GM19463 (cell line): ENCODE measurements around the gene PRKAR1A.
"Not testable (repeated sequence)": the region's sequence is repeated elsewhere in the genome, so short reads cannot be mapped to it uniquely, and the experiment has no call there.

Experiments used
- ATAC-seq: cut with Tn5 transposase; IDR thresholded peaks from one replicate; pipeline ENCODE4 v1.9.1; 2021; ENCODE audit warnings: mild to moderate bottlenecking, moderate library complexity; ENCODE audit not compliant: unreplicated experiment

Gene PRKAR1A

GRCh38 chr17:68512247-68512959, at the start of gene PRKAR1A:
Gene PRKAR1A (plus strand): TSS chr17:68512430. CDS start chr17:68515400, 2,970 bp downstream.
- ATAC-seq = peak; percentile 87

DNA sequence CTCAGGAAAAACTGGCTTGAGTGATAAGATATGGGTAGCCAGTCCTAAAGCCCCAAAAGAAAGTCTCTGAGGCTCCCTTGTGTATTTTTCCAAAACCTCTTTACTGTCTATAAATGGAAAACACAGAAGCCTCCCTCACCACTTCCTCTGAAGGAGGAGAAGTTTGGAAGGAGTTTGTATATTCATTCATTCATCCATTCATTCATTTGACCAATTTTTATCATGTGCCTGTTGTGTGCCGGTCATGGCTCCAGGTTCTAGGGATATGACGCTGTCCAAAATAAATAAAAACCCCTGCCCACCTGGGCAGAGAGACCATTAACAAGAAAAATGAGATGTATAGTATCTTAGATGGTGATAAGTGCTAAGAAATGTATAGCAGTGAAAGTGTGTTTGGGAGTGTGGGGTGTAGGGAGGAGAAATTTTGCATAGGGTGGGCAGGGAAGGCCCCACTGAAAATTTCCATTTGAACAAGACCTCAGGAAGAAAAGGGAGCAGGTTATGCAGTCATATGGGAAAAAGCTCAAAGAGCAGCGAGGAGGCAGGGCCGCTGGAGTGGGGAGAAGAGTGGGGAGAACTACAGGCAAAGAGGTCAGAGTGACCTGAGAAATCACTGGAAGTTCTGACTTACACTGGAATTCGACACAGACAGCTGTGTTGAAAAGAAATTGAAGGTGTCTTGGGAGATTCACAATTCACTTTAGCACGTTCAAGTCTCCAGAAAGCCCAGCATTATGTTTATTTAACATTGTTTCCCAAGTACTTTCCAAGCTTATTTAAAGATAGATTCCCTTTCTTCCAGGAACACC, 48.8 kb upstream of the PRKAR1A start:
- ATAC-seq = no peak

DNA sequence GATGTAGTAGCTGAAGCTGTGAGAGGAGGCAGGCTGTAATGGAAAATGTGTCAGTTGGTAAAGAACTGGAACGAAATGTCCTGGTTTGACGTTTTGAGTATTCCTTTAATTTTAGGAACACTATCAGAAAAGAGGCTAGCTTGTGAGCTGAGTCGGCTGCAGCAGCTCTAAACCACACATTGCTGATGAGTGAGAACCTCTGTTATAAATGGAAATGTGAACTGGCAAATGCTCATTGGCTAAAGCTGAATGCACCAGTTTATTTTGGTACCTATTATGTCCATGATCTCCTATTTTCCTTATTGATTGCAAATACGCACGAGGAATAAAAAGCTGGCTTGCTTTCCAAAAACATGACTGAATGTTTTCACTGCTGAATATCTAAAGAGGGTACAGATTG, 43.9 kb upstream of the PRKAR1A start:
- ATAC-seq = no peak

DNA sequence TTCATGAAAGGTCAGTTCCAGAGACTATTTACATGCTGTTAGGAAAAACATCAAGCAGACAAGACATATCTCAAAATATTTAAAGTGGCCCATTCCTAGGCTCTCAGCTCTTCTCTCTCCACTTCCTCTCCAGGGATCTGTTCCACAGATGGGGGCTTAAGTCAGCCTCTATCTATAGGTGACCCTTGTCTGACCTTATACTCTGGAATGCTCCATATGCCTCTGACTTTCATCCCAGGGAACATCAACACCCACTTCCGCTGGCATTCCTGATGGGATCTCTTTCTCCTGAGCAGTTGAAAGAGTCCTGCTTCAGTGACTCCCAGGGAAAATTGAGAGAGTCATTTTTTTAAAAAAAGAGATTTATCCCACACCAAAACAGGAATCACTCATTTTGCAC, 43.4 kb upstream of the PRKAR1A start:
- no peak for ATAC-seq

DNA sequence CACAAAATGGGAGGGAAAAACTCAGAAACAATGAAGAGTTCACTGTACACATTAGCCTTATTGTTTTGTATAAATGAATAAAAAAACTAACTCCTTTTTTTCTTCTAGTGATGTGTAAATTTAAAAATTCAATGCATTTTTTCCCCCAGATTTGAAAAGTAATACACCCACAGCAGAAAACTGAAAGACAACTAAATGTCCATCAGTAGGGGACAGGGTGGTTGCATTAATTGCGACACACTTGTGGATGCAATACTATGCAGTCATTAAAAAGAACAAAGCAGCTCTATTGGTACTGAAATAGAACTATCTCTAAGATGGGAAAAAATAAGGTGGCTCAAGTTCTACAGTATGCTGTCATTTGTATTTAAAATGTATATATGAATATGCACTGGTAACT, 41.3 kb upstream of the PRKAR1A start:
- ATAC-seq = no peak

DNA sequence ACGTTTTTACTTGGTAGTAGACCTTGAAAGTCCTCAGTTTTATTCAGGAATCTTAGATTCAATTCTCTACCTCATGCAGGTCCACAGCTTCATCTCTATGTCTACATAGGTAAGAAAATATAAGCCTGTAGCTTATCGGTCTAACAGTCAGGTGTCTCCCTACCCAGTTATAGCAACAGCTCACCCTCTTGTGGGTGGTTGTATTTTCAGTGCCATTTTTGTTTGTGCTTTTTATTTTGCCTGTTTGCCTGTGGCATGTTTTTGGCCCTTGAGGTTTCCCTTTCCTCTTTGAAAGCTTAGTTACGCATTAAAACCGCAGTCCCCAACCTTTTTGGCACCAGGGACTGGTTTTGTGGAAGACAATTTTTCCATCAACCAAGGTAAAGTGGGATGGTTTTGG, 31.3 kb upstream of the PRKAR1A start:
- no peak for ATAC-seq

- no peak for ATAC-seq
Observed at GRCh38 chr17:68482576-68483041, 29.6 kb upstream of the PRKAR1A start.

DNA sequence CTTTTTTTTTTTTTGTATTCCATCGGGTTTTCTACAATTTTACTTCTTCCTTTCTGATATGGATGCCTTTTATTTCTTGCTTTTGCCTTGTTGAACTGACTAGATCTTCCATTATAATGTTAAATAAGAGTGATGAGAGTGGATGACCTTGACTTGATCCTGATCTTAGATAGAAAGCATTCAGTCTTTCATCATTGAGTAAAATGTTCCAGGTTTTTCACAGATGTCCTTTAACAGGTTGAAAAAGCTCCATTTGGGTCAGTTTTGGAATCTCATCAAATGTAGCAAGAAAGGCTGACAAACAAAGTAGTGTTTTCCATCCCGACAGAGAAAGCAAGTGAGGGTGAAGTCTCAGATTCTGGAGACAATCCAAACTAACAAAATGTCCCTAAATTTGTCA, 27.8 kb upstream of the PRKAR1A start:
- ATAC-seq = no peak

DNA sequence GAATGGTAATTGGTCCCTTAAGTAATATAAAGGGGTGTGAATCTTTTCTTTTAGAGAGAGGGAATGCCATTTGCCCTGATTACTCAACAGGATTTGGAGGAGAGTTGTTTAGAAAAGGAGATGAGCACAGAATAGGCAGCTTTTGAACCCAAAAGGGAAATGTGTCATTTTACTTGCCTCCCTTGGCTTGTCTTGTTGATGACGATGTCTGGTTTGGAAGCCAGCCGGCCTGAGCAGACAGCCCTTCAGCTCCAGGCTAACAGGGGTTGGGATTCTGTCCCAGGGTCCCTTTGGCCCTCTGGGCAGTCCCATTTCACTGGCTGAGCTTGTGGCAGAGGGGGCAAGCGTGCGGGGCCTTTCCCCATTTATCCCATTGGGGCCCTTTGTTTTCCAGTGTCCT, 22.3 kb upstream of the PRKAR1A start:
- ATAC-seq = no peak

DNA sequence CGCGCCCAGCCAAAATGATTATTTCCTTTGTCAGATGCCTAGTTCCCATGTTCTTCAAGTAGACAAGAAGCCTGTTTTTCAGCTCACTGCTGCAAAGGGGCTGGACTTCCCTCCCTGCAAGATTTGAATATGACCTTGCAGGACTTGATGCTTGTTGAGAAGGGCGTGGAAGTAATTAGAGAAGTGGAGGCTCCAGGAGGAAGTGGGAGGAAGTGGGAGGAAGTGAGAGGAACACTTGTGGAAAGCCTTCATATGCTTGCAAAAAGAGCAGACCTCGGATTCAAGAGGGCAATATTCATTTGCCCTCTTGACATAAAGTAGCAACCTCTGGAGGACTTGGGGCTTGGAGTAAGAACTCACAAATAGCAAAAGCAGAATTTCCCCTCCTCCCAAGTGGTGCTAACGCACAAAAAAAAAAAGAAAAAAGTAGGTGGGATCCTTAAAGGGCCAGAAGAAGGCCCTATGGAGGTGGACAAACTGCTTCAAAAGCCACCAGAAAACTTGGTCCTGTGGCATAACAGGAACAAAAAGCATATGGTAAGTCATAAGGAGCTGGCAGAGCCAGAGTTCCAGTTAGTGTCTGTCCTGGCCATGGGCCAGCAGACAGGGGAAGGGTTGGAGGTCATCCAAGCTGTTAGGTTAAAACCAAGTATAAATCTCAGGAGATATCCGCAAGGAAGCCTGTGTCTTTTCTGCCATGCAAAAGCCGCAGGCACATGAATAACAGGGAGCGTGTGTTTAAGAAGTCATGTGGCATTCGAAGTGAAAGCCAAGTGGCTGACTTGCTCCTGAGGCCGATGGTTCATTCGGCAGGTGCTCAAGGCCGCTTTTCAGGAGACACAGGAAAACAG, 20.6 kb upstream of the PRKAR1A start:
- ATAC-seq = no peak

DNA sequence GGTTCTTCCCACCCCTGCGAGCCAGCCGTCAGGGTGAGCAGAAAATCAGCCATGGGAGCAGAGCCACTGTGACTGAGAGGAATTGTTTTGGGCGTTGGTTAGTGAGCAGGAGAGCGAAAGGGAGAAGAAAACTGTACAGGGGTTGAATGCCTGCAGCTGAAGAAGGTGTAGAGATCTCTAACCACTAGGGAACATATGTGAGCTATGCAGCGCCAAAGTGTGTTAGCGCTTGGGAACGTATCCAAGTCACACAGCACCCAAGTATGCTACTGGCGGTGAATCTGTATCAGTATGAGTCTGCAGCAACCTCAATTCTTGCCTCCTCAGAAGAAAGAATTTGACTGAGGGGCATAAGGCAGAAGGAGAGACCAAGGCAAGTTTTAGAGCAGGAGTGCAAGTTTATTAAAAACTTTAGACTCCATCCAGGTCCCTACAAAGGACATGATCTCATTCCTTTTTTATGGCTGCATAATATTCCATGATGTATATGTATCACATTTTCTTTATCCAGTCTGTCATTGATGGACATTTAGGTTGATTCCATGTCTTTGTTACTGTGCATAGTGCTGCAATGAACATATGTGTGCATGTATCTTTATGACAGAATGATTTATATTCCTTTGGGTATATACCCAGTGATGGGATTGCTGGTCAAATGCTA, 19.7 kb upstream of the PRKAR1A start:
- ATAC-seq = not testable (repeated sequence)

GRCh38 chr17:68495081-68495480, 17.1 kb upstream of the PRKAR1A start:
- ATAC-seq = no peak

GRCh38 chr17:68497885-68498319, 14.3 kb upstream of the PRKAR1A start:
- peak; percentile 94 for ATAC-seq

DNA sequence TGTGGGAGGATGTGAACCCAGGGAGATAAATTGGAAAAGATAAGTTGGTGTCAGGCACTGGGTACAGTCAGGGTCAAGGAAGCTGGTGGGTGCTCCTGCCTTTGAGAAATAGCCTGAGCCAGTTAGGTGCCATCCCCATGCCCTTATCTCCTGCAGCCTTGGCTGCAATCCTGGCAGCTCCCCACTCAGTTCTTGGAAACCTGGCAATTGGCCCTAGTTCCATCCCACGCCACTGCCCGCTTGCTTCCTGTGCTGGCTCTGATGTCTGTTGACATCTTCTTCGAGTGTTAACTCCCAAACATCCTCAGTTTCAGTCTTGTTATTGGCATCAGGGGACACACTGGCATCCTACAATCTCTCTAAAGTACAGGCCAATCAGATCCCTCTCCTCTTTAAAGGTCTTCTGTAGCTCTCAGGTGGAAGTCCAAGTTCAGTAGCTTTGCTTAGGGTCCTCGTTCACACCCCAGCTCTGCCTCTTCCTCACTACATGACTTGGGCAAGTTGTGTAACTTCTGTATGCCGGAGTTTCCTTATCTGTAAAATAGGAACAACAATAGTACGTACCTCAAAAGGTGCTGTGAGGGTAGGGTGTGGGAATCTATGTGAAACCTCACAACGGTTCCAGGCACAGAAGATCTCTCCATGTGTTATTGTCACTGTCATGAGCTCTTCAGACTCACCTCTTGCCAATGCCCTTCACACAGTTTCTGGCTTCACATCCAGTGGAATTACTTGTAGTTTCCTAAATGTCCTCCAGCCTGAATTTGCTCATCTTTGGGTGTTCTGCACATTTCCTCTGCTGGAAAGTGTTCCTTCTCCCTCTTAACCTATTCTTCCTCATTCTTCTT, 13.5 kb upstream of the PRKAR1A start:
- ATAC-seq = peak; percentile 16

GRCh38 chr17:68499587-68499986, 12.6 kb upstream of the PRKAR1A start:
- no peak for ATAC-seq

DNA sequence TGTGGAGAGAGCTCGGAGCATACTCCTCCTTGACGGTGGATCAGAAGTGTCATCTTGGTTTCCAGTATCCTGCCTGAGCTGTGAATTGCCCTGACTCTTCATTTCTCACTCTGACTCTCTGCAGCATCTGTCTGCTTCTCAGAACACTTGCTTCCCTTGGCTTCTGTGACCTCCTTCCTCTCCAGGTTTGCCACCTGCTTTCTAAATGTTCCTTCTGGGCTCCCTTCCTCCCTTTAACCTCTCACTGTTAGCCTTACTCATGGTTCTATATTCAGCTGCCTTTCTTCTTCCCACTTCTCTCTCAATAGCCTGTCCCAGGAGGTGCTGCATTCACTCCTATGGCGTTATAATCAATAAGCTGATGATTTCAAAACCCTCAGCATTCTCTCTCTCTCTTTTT, 11.2 kb upstream of the PRKAR1A start:
- ATAC-seq = no peak

- ATAC-seq = no peak
Observed at GRCh38 chr17:68505951-68506350, 6.3 kb upstream of the PRKAR1A start.

GRCh38 chr17:68507576-68507975, 4.7 kb upstream of the PRKAR1A start:
- no peak for ATAC-seq

DNA sequence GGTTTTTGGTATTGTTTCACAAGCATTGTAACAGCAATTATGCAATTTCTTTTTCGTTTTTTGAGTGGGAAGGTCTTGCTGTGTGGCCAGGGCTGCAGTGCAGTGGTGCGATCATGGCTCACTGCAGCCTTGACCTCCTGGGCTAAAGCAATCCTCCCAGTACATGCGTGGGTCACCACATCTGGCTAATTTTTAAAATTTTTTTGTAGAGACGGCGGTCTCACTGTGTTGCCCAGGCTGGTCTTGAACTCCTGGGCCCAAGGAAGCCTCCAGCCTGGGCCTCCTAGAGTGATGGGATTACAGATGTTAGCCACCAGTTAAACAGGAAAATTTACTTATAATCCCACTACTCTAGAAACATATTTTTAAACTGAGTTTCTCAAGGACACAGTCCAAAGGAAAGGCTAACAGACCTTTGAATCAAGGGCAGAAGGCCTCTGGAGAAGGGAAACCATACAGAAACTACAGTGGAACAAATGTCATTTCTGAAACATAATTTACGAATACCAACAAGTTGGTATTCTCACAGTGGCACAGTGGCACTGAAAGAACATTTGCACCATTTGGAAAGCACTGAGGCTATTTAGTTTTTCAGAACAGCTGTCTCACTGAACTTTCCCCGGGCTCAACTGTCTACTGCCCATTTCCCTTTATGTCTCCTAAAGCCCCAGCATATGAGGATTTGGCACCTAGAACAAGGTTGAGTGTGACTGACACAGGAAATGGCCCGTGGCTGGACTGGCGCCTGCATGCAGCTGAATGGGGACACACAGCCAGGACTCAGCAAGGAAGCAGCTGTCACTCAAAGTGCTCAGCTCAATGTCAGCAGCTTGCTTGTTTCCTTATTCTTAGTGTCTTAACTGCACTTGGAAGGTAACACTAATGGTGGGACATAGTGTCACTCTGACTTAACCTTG, 2.8 kb upstream of the PRKAR1A start:
- ATAC-seq = no peak
